OCI-LY7 (cell line): Measurements from ENCODE around the gene VIP. TPM values are rescaled to one million over a fixed set of nuclear protein-coding genes. Genes with fewer than 3 reads are reported as not detected.

Source experiments
- BruUV-seq: library from RNA; stranded (reverse); fragments of 400-500 nt; replicated peaks from 2 replicates; lab custom pipeline; 2021; lab: Mats Ljungman, UMichigan
- CTCF ChIA-PET: fragments of 300-600 bp; sonication (Branson Sonifier 250); formaldehyde crosslinking; loops from one replicate; lab custom pipeline; 2022; ENCODE audit warnings: antibody characterized with exemption; ENCODE audit not compliant: unreplicated experiment; lab: Charles Lee
- POLR2A ChIA-PET: fragments of 300-600 bp; sonication (Branson Sonifier 250); formaldehyde crosslinking; loops from one replicate; lab custom pipeline; 2022; ENCODE audit warnings: antibody characterized with exemption; lab: Charles Lee
- DNase-seq: peaks from one replicate; pipeline ENCODE4 v3.0.0-alpha.2; 2015; ENCODE audit warnings: low spot score
- H2AFZ ChIP-seq: fragments of 200-600 bp; sonication (generic), shearing (Covaris generic); 2 replicates; pipeline ENCODE4 v1.6.1; 2014; ENCODE audit warnings: mild to moderate bottlenecking, antibody characterized with exemption, low read length, moderate library complexity
- H3K27ac ChIP-seq: fragments of 200-600 bp; sonication (generic); 2 replicates; pipeline ENCODE4 v1.5.1; 2014; ENCODE audit warnings: mixed run types, low read depth, mild to moderate bottlenecking, moderate library complexity, low read length, inconsistent platforms; ENCODE audit not compliant: poor library complexity, severe bottlenecking
- H3K36me3 ChIP-seq: fragments of 200-600 bp; sonication (generic); 2 replicates; pipeline ENCODE4 v1.6.1; 2014; ENCODE audit warnings: mild to moderate bottlenecking, antibody characterized with exemption, low read length, moderate library complexity, mixed read lengths; ENCODE audit not compliant: insufficient read depth
- H3K4me1 ChIP-seq: fragments of 200-600 bp; sonication (generic); 2 replicates; pipeline ENCODE4 v1.5.1; 2014; ENCODE audit warnings: mild to moderate bottlenecking, low read length; ENCODE audit not compliant: insufficient read depth, poor library complexity, severe bottlenecking
- H3K4me2 ChIP-seq: fragments of 200-600 bp; sonication (generic); 2 replicates; pipeline ENCODE4 v1.6.1; 2014; ENCODE audit warnings: mild to moderate bottlenecking, low read length
- H3K4me3 ChIP-seq: fragments of 200-600 bp; sonication (generic); 2 replicates; pipeline ENCODE4 v1.5.1; 2014; ENCODE audit warnings: mild to moderate bottlenecking, low read depth, low read length; ENCODE audit not compliant: poor library complexity, severe bottlenecking
- H3K79me2 ChIP-seq: fragments of 200-600 bp; sonication (generic); 2 replicates; pipeline ENCODE4 v1.6.1; 2016; ENCODE audit warnings: low read depth, mild to moderate bottlenecking, low read length, moderate library complexity, mixed read lengths; ENCODE audit not compliant: insufficient read depth
- H3K9me2 ChIP-seq: fragments of 200-600 bp; sonication (generic); 2 replicates; pipeline ENCODE4 v1.6.1; 2016; ENCODE audit warnings: mild to moderate bottlenecking, low read length, mixed read lengths; ENCODE audit not compliant: insufficient read depth
- H3K9me3 ChIP-seq: fragments of 200-600 bp; sonication (generic); 2 replicates; pipeline ENCODE4 v1.6.1; 2014; ENCODE audit warnings: mild to moderate bottlenecking, mixed run types, low read length, mixed read lengths
- H4K20me1 ChIP-seq: fragments of 200-600 bp; sonication (generic); 2 replicates; pipeline ENCODE4 v1.6.1; 2014; ENCODE audit warnings: mild to moderate bottlenecking, antibody characterized with exemption, low read length, moderate library complexity, mixed read lengths; ENCODE audit not compliant: insufficient read depth
- CTCF ChIP-seq: fragments of 200-600 bp; sonication (generic); conservative IDR thresholded peaks from 2 replicates; pipeline ENCODE4 v1.5.1; 2014; ENCODE audit warnings: mild to moderate bottlenecking, antibody characterized with exemption, low read length, moderate library complexity, mixed read lengths
- EZH2phosphoT487 ChIP-seq: fragments of 200-600 bp; sonication (generic); IDR thresholded peaks from 2 replicates; pipeline ENCODE4 v1.6.1; 2018; ENCODE audit warnings: low read depth, borderline replicate concordance, mild to moderate bottlenecking, mixed run types, antibody characterized with exemption, low read length, moderate library complexity, mixed read lengths
- intact Hi-C: fragments of 100-400 bp; cut with micrococcal nuclease; formaldehyde crosslinking; loops from one replicate; pipeline ENCODE4 v1.10.0; 2022; ENCODE audit not compliant: unreplicated experiment
- total RNA-seq, 2 experiments: library from RNA; depleted of rRNA in 1 of 2; stranded (reverse); fragments of >200 nt in 1 of 2; shearing (Covaris generic) in 1 of 2; gene quantifications; 2 replicates each; pipeline ENCODE4 v1.2.3, GENCODE V29; 2014 to 2022

VIP gene
- total RNA-seq, 2 experiments from 2014 or later, result not detected

GRCh38 chr6:152716322-152716721 lies 34.3 kb upstream of the VIP start:
- TF ChIP-seq CTCF (peak; percentile 36; the same call in 1 of the 2 replicates), EZH2phosphoT487 (no peak)
- H3K36me3 ChIP-seq, result no peaks in the 10 kb centered on the region
- POLR2A ChIA-PET, result no interaction called here
- no peak for DNase-seq
- H3K9me2 ChIP-seq, result no peaks in the 10 kb centered on the region; the same call in 1 of the 2 replicates
- BruUV-seq, result no TSS peak
- peaks cover 9% of the 10 kb centered on the region for H3K4me1 ChIP-seq
- no peaks in the 10 kb centered on the region for H3K79me2 ChIP-seq
- H3K4me3 ChIP-seq, result no peak overlapping the region
- no peaks in the 10 kb centered on the region for H4K20me1 ChIP-seq
- CTCF ChIA-PET, result no interaction called here
- no peak overlapping the region for H3K4me2 ChIP-seq
- H2AFZ ChIP-seq, result no peak overlapping the region
- intact Hi-C loops, result no loop called here
- H3K9me3 ChIP-seq, result peaks cover 6% of the 10 kb centered on the region; the same call in 1 of the 2 replicates
- H3K27ac ChIP-seq, result no peak overlapping the region

- DNase-seq, result peak; percentile 55
- no peaks in the 10 kb centered on the region for H3K79me2 ChIP-seq
- BruUV-seq, result no TSS peak
- H3K4me3 ChIP-seq, result no peak overlapping the region
- TF ChIP-seq CTCF (no peak), EZH2phosphoT487 (no peak)
- H3K36me3 ChIP-seq, result no peaks in the 10 kb centered on the region
- no peaks in the 10 kb centered on the region for H4K20me1 ChIP-seq
- ChIA-PET CTCF (no interaction called here), POLR2A (interaction anchor here (0.5 to 2.9 kb wide), 5 partner anchors 12 to 1654 kb away, joined by 3 to 9 read pairs (median 3); no protein-coding TSS in a partner anchor)
- no peak overlapping the region for H2AFZ ChIP-seq
- H3K27ac ChIP-seq, result no peak overlapping the region
- intact Hi-C loops, result no loop called here
- H3K4me2 ChIP-seq, result peak overlapping the region; percentile 15; the same call in 1 of the 2 replicates
- H3K4me1 ChIP-seq, result peaks cover 12% of the 10 kb centered on the region
- no peaks in the 10 kb centered on the region for H3K9me2 ChIP-seq
- no peaks in the 10 kb centered on the region for H3K9me3 ChIP-seq
Measured at GRCh38 chr6:152720974-152721373, 29.6 kb upstream of the VIP start.

- Histone ChIP-seq H3K4me2 (no peak overlapping the region), H3K9me2 (no peaks in the 10 kb centered on the region), H3K36me3 (no peaks in the 10 kb centered on the region), H3K9me3 (no peaks in the 10 kb centered on the region), H3K4me3 (no peak overlapping the region), H2AFZ (no peak overlapping the region), H3K4me1 (peaks cover 12% of the 10 kb centered on the region), H3K27ac (no peak overlapping the region), H4K20me1 (no peaks in the 10 kb centered on the region), H3K79me2 (no peaks in the 10 kb centered on the region)
- TF ChIP-seq EZH2phosphoT487 (no peak), CTCF (no peak)
- intact Hi-C loops, result no loop called here
- no TSS peak for BruUV-seq
- POLR2A ChIA-PET, result no interaction called here
- CTCF ChIA-PET, result no interaction called here
- no peak for DNase-seq
Measured at GRCh38 chr6:152721956-152722355, 28.6 kb upstream of the VIP start.
